HG02623 (cell line): ENCODE data around the gene MT1M.
A peak's percentile ranks its signal among the peaks of the same experiment; 100 is the strongest.
"Not testable (repeated sequence)": the region's sequence is repeated elsewhere in the genome, so short reads cannot be mapped to it uniquely, and the experiment has no call there.

Source experiments
- ATAC-seq: cut with Tn5 transposase; IDR thresholded peaks from one replicate; pipeline ENCODE4 v1.9.1; 2021; ENCODE audit warnings: moderate library complexity; ENCODE audit not compliant: unreplicated experiment

Gene MT1M

GRCh38 chr16:56671691-56672090, 39.2 kb downstream of the MT1M start:
- ATAC-seq: not testable (repeated sequence)

GRCh38 chr16:56672171-56672570, 39.7 kb downstream of the MT1M start:
- not testable (repeated sequence) for ATAC-seq

GRCh38 chr16:56672761-56673536, 40.5 kb downstream of the MT1M start:
- no peak for ATAC-seq

- no peak for ATAC-seq
Observed at GRCh38 chr16:56673921-56674320, 41.5 kb downstream of the MT1M start.

GRCh38 chr16:56674570-56674969, 42.1 kb downstream of the MT1M start:
- ATAC-seq: not testable (repeated sequence)

GRCh38 chr16:56675685-56676210, 43.3 kb downstream of the MT1M start:
- ATAC-seq: no peak

GRCh38 chr16:56677474-56677873, 45.0 kb downstream of the MT1M start:
- ATAC-seq: no peak

- ATAC-seq: no peak
Observed at GRCh38 chr16:56679078-56679730, 46.7 kb downstream of the MT1M start.

- ATAC-seq: no peak
Observed at GRCh38 chr16:56679818-56680217, 47.4 kb downstream of the MT1M start.

GRCh38 chr16:56681939-56682702, 49.7 kb downstream of the MT1M start, which contains the start of gene MT1X:
Gene MT1X, plus strand, starts transcription at chr16:56682470. Its CDS starts 71 bp downstream, at chr16:56682541.
- ATAC-seq: peak; percentile 96

GRCh38 chr16:56682703-56683397, 50.4 kb downstream of the MT1M start:
- ATAC-seq: no peak
